IPS-18c (cell line): ENCODE results near the gene PAQR8.
A peak's percentile ranks its signal among the peaks of the same experiment; 100 is the strongest.
"Not testable (repeated sequence)": the region's sequence is repeated elsewhere in the genome, so short reads cannot be mapped to it uniquely, and the experiment has no call there.

Experiments
- H3K4me3 ChIP-seq: 2 replicates; pipeline ENCODE4 v1.7.0; 2013; ENCODE audit warnings: low read depth, mild to moderate bottlenecking, low read length, moderate library complexity; ENCODE audit not compliant: insufficient read depth
- H3K9me3 ChIP-seq: one replicate; pipeline ENCODE4 v1.6.1; 2013; ENCODE audit warnings: mild to moderate bottlenecking, low read length, moderate library complexity; ENCODE audit not compliant: control insufficient read depth, insufficient read depth

PAQR8 gene

GRCh38 chr6:52418606-52419005 lies 56.7 kb downstream of the PAQR8 start:
- Histone ChIP-seq H3K9me3 (no peaks in the 10 kb centered on the region), H3K4me3 (no peak overlapping the region)

GRCh38 chr6:52419809-52420667 lies 58.1 kb downstream of the PAQR8 start, which contains the start of gene EFHC1:
TSS of gene EFHC1 (plus strand) at chr6:52420342. CDS start at chr6:52420411, 69 bp downstream.
- Histone ChIP-seq H3K4me3 (peak within 1 kb of the TSS; percentile 75), H3K9me3 (no peaks in the 10 kb centered on the region)

GRCh38 chr6:52420668-52421358 lies 58.9 kb downstream of the PAQR8 start:
- H3K4me3 ChIP-seq = peak overlapping the region; percentile 75
- H3K9me3 ChIP-seq = no peaks in the 10 kb centered on the region

- Histone ChIP-seq H3K9me3 (no peaks in the 10 kb centered on the region), H3K4me3 (no peak overlapping the region)
Measured at GRCh38 chr6:52422156-52422555, 60.2 kb downstream of the PAQR8 start.

GRCh38 chr6:52423448-52423847 lies 61.5 kb downstream of the PAQR8 start:
- Histone ChIP-seq H3K9me3 (no peaks in the 10 kb centered on the region), H3K4me3 (no peak overlapping the region)

- Histone ChIP-seq H3K4me3 (no peak overlapping the region), H3K9me3 (no peaks in the 10 kb centered on the region)
Measured at GRCh38 chr6:52423971-52424381, 62.0 kb downstream of the PAQR8 start.

GRCh38 chr6:52424513-52424912 lies 62.6 kb downstream of the PAQR8 start:
- no peaks in the 10 kb centered on the region for H3K9me3 ChIP-seq
- H3K4me3 ChIP-seq = no peak overlapping the region

GRCh38 chr6:52426667-52427066 lies 64.7 kb downstream of the PAQR8 start:
- Histone ChIP-seq H3K9me3 (no peaks in the 10 kb centered on the region), H3K4me3 (no peak overlapping the region)

- H3K9me3 ChIP-seq, H3K4me3 ChIP-seq: not testable (repeated sequence)
Measured at GRCh38 chr6:52433294-52433693, 71.3 kb downstream of the PAQR8 start.

- H3K4me3 ChIP-seq = no peak overlapping the region
- no peaks in the 10 kb centered on the region for H3K9me3 ChIP-seq
Measured at GRCh38 chr6:52435345-52435744, 73.4 kb downstream of the PAQR8 start.

GRCh38 chr6:52438926-52439325 lies 77.0 kb downstream of the PAQR8 start:
- no peaks in the 10 kb centered on the region for H3K9me3 ChIP-seq
- no peak overlapping the region for H3K4me3 ChIP-seq

- Histone ChIP-seq H3K9me3 (no peaks in the 10 kb centered on the region), H3K4me3 (no peak overlapping the region)
Measured at GRCh38 chr6:52454556-52454955, 92.6 kb downstream of the PAQR8 start.

- H3K4me3 ChIP-seq = no peak overlapping the region
- no peaks in the 10 kb centered on the region for H3K9me3 ChIP-seq
Measured at GRCh38 chr6:52457096-52457495, 95.1 kb downstream of the PAQR8 start.
